ENCODE results near the gene ACVR1. TPM values are rescaled to one million over a fixed set of nuclear protein-coding genes. Genes with fewer than 3 reads are reported as not detected.
A peak's percentile ranks its signal among the peaks of the same experiment; 100 is the strongest.

The ACVR1 gene
- total and polyA plus RNA-seq, 9 of the 15 experiments (the other 6 are each of a cell fraction or from before 2014, with no cell fraction given), result 3.8 to 14.3 (median 6.9) TPM

- TF ChIP-seq ARID3B (CRISPR knock-in tag; IDR thresholded peaks at IDR 0.05; ENCODE audit: borderline replicate concordance), result no peak
- no peak for TF ChIP-seq NR2C2 (CRISPR knock-in tag; IDR thresholded peaks at IDR 0.05)
- no peak for TF ChIP-seq NR2C2 (tag; IDR thresholded peaks at IDR 0.05)
These were observed 180.1 kb downstream of the ACVR1 start (continued) for GRCh38 chr2:157696036-157696435.

- CTCF ChIA-PET (ENCODE audit: low intra/inter-chr PET ratio), result no interaction called here
- no peak for FAIRE-seq
- no peak overlapping the region for H3K27ac ChIP-seq (ENCODE audit: extremely low read depth, low read depth, low read length)
- TF ChIP-seq BACH1 (tag; IDR thresholded peaks at IDR 0.05), result peak; percentile 29; the same call in 1 of the 2 replicates
- TF ChIP-seq GATAD2B (IDR thresholded peaks at IDR 0.05; ENCODE audit: borderline replicate concordance), result no peak
- TF ChIP-seq MAFK (IDR thresholded peaks at IDR 0.05; ENCODE audit: low read length), result peak; percentile 57
- TF ChIP-seq TEAD4 (IDR thresholded peaks at IDR 0.05; ENCODE audit: low read length), result peak; percentile 46; the same call in 1 of the 2 replicates
- no peak for TF ChIP-seq TEAD4 (CRISPR knock-in tag; IDR thresholded peaks at IDR 0.05; ENCODE audit: borderline replicate concordance)
- TF ChIP-seq CBFA2T2 (conservative IDR thresholded peaks at IDR 0.05), result peak; percentile 57
- no peak for TF ChIP-seq ATF6 (CRISPR knock-in tag; IDR thresholded peaks at IDR 0.05)
- TF ChIP-seq C11orf30 (IDR thresholded peaks at IDR 0.05; ENCODE audit: low read depth), result peak; percentile 77; the same call in 1 of the 2 replicates
- TF ChIP-seq FOXA3 (CRISPR knock-in tag; conservative IDR thresholded peaks at IDR 0.05 in 1 of 2, IDR thresholded peaks at IDR 0.05 in 1 of 2), result peak in 1 of 2 experiments; percentile 76; a peak in 1 of 4 replicates
- TF ChIP-seq ZNF316 (IDR thresholded peaks at IDR 0.05), result peak; percentile 83
- TF ChIP-seq DPF2 (IDR thresholded peaks at IDR 0.05), result 0 out of 2 replicates have a peak, but pooled peaks have one; percentile 26
- no peak for TF ChIP-seq RBM15 (IDR thresholded peaks at IDR 0.05; ENCODE audit: insufficient read depth, low read length)
- 0 out of 2 replicates have a peak, but pooled peaks have one; percentile 7 for TF ChIP-seq NFE2 (IDR thresholded peaks at IDR 0.05; ENCODE audit: low read depth)
- TF ChIP-seq TAL1 (IDR thresholded peaks at IDR 0.05), result peak; percentile 45; the same call in 1 of the 2 replicates
- TF ChIP-seq RHOXF2B (CRISPR knock-in tag; conservative IDR thresholded peaks at IDR 0.05), result no peak
- TF ChIP-seq TCF3 (CRISPR knock-in tag; IDR thresholded peaks at IDR 0.05), result peak; percentile 63
- no peak for TF ChIP-seq STAG1 (CRISPR knock-in tag; IDR thresholded peaks at IDR 0.05; ENCODE audit: borderline replicate concordance)
- TF ChIP-seq CBFA2T3 (IDR thresholded peaks at IDR 0.05), result peak; percentile 64
These were observed 183.4 kb downstream of the ACVR1 start for GRCh38 chr2:157692768-157693167.

More at GRCh38 chr2:157692768-157693167, 183.4 kb downstream of the ACVR1 start:
- Histone ChIP-seq H3K4me2 (ENCODE audit: insufficient read depth, low read length) (no peak overlapping the region), H3K4me3 (no peak overlapping the region), H3K9me3 (replicated peaks; ENCODE audit: control insufficient read depth, insufficient read depth, low read depth, low read length) (no peaks in the 10 kb centered on the region), H2AFZ (ENCODE audit: low read depth, low read length) (no peak overlapping the region), H4K20me1 (replicated peaks; ENCODE audit: control insufficient read depth, insufficient read depth, low read length) (no peaks in the 10 kb centered on the region), H3K79me2 (ENCODE audit: control insufficient read depth, insufficient read depth, low read length) (no peaks in the 10 kb centered on the region), H3K4me1 (replicated peaks in 1 of 2; ENCODE audit: control insufficient read depth in 2 of 2, insufficient read depth in 2 of 2, low read length in 2 of 2) (no peaks in the 10 kb centered on the region), H3K27me3 (ENCODE audit: control insufficient read depth in 2 of 2, insufficient read depth in 2 of 2, low read length in 2 of 2) (peaks cover 4 to 6% of the 10 kb centered on the region in 2 experiments; a peak in 1 of 5 replicates), H3K9me1 (ENCODE audit: control insufficient read depth, insufficient read depth, low read length) (no peaks in the 10 kb centered on the region), H3K36me3 (ENCODE audit: control insufficient read depth, insufficient read depth, low read length) (no peaks in the 10 kb centered on the region), H3K9ac (ENCODE audit: insufficient read depth in 1 of 2, low read depth in 2 of 2, low read length in 2 of 2) (no peak overlapping the region)
- no TSS peak for BruUV-seq (replicated peaks)
- intact Hi-C loops (cut with micrococcal nuclease), result no loop called here
- ATAC-seq, result no peak
- POLR2A ChIA-PET, result interaction anchor here (0.9 kb wide), 1 partner anchor 11 kb away, joined by 3 read pairs; no protein-coding TSS in a partner anchor
- DNase-seq (ENCODE audit: extremely low read depth in 1 of 4, low spot score in 3 of 4), result no peak
- 10% methylated on average over 2 of the region's 2 CpGs for WGBS (ENCODE audit: insufficient coverage, low coverage, missing lambda C conversion rate)
- in situ Hi-C loops (cut with MboI), result no loop called here

Data from K562 (cell line).